Stimulated activated CD8-positive, alpha-beta memory T cell treated with anti-CD3 and anti-CD28 coated beads, Interleukin-4, amount 100 ng/mL, for 1 hour (primary cell): ENCODE measurements around the gene UBL4A.

Source experiments
- DNase-seq, 2 donors: peaks; one replicate each; pipeline ENCODE4 v3.0.0-alpha.2; 2020; ENCODE audit warnings: low read depth in 2 of 2, low spot score in 1 of 2

Gene UBL4A

DNA sequence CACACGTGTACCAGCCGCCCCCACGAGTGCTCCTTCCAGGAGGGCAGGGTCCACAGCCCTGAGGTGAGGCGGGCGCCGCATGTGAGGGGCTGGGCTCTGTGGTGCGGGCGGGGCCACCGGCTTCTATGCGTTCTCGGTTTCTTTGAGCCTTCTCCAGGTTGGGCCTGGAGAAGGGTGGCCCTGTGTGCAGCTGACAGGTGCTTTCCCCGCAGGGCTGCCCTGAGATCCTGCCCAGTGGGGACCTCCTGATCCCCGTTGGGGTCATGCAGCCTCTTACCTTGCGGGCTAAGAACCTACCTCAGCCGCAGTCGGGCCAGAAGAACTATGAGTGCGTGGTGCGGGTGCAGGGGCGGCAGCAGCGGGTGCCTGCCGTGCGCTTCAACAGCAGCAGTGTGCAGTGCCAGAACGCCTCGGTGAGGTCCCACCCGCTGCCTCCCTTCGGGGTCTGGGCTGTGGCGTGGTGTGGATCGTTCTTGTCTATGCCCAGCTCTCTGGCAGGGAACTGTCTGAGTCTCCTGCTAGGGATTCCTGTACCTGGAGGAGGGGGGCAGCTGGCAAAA is 21.5 kb downstream of the UBL4A start:
- DNase-seq = no peak

DNA sequence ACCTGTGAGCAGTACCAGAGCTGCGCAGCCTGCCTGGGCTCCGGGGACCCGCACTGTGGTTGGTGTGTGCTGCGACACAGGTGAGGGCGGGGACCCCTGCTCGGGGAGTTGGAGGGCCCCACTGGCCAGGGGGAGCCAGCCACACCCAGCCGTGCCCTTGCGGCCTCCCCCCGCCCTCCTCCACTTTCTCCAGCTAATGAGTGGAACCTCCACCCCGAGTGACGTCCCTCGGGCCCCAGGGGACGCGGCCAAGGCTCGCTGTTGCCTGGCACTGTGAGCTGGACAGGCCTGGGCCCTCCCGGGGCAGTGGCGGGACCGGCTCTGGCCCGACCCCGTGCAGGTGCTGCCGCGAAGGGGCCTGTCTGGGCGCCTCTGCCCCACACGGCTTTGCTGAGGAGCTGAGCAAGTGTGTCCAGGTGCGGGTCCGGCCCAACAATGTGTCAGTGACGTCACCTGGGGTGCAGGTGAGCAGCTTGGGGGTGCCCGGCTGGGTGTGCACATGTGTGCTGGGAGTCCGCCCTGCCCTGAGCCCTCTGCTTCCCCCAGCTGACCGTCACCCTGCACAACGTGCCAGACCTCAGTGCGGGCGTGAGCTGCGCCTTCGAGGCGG is 22.7 kb downstream of the UBL4A start:
- no peak for DNase-seq

DNA sequence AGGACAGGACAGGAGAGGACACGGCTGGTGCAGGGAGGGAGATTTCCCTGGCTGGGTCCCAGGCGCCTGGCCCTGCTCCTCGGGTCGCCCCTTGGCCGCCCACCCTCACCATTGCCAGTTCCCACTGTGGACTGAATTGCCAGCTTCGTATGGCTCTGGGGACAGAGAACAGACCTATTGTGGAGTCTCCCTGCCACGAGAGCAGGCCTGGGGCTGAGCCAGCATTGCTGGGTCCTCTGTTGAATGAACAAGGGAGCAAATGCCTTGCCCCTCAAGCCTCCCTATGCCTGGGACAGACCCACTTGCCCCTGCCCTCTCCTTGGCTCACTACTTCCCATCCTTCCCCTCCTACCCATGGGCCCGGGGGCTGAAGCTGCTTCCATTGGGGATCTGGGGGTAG is 24.0 kb downstream of the UBL4A start:
- DNase-seq = no peak

DNA sequence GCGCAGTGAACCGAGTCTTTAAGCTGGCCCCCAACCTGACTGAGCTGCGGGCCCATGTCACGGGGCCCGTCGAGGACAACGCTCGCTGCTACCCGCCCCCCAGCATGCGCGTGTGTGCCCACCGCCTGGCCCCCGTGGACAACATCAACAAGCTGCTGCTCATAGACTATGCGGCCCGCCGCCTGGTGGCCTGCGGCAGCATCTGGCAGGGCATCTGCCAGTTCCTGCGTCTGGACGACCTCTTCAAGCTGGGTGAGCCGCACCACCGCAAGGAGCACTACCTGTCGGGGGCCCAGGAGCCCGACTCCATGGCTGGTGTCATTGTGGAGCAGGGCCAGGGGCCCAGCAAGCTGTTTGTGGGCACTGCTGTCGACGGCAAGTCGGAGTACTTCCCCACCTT is 26.1 kb downstream of the UBL4A start:
- DNase-seq = no peak

DNA sequence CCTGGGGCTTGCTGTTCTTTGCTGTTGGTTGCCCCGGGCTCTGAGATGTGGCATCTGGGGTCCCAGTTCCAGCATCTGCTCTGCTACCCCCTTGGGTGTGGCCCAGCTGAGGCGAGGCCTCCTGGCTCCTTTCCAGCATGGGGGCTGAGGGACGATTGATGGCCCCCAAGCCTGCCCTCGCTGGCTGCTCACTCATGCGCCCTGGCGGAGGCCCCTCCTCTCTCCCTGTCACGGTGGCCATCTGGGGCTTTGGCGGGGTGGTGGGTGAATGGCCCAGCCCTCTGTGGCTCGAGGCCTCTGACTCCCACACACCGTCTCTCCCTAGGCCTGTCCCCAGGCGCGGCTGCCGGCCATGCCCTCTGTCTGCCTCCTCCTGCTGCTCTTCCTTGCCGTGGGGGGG is 26.6 kb downstream of the UBL4A start:
- no peak for DNase-seq

DNA sequence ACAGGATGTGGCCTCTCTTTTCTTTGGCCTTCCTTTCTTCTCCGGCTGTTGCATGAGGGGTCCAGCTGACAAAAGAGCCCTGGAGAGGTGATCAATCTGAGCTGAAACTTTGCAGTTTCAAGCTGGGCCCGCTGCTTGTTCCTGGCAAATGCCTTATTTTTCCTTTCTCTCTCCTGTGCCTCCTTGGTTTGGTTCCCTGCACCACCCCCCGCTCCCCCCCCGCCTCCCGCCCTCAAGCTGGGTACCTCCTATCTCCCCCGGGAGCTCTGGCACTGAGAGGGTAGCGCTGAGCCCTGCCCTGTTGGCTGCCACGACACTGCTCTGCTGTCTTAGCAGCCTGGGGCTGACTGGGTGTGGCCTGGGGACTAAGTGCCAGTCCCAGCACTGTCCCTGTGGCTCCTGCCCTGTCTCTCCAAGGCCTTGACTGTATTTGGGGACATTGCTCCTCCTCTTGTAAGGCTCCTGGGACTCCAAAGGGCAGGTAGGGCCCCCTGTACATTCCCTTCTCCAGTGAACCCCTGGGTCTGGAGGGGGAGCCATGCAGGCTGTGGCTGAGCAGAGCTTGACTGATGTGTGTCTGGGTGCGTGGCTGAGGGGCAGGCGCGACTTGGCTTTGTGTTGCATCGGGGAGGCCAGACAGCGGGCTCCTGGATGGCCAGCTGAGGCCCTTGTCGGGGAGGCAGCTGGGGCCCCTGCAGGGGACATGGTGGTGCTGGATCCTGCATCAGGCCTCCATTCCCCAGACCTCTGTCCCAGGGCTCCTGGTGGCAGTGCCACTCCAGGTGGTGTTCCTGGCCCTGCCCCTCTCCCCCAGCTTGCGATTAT is 27.2 kb downstream of the UBL4A start:
- no peak for DNase-seq

DNA sequence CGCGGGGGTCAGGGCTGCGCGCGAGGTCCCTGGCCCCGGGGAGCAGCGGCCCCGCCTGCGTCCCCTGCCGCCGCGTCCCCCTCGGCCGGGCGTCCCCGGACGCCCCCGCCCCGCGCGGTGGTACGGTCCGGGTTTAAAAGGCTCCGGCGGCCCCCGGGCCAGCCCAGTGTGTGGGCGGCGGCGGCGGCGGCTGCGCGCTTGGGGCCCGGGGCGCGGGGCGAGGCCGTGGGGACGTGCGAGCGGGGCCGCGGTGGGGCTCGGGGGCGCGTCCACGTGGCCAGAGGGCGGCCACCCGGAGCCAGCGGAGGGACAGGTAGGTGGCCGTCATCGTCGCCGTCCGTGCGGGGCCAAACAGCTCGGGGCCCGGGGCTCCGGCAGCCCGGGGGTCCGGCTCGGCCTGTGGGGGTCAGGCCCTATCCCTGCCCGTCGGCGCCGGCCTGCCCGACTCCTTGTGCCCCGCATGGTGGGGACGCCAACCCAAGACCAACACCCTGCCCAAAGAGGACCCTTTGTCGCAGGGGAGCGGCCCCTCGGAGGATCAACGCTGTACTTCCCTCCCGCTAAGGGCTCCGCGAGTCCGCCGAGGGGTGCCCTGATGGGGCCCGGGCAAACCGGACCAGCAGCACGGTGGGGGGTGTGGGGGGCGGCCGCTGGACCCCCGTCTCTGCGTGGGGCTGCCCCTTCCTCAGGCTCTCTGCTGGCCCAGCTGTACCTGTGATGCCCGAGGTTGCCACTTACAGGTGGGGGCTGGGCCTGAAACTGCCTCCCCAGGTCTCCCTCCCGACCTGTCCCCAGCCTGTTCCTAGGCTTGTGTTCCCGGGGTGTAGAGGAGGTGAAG is 28.1 kb downstream of the UBL4A start, which contains the start of gene PLXNA3:
Gene PLXNA3, plus strand, starts transcription at position 166 of the 838 bp plus-strand sequence. CDS start 1,903 bp downstream, outside the sequence.
- peak in 1 of 2 donors; percentile 49 for DNase-seq

DNA sequence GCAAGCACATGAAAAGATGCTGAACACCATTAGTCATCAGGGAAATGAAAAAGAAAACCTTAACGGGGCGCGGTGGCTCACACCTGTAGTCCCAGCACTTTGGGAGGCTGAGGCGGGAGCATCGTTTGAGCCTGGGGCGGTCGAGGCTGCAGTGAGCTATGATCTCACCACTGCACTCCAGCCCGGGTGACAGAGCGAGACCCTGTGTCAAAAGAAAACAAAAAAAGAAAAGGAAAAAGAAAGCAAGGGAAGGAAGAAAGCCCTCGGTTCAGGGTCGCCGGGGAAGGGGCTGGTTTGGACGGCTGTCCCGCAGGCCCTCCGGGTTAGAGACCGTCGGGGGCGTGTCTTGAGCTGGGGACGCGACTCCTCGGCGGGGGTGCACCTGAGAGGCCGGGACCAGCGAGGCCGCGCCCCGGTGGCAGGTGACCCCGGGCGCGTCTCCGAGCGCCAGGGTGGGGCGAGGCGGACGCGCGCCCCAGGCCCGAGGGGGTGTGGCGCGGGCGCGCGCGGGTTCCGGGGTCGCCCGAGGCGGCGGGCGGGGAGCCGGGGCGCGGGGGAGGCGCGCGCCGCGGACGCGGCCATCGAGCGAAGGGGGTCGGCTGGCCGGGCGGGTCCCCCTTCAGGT is 28.8 kb downstream of the UBL4A start:
- DNase-seq = peak in 1 of 2 donors; percentile 19

DNA sequence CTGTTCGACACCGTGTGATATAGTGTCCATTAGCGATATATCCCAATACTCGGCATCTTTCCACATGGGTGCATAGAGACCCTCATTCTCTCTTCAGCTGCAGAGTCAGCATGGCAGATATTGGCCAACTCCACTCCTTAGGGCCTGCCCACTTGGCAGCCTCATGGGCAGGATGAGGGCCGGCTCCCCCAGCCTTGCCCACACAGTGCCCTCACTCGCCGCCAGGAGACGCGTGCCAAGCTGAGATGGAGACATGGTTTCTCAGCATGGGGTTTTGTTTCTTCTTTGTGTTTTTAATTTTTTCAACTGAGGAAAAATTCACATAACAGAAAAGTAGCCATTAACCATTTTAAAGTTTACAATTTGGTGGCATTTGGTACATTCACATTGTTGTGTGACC is 33.6 kb downstream of the UBL4A start:
- no peak for DNase-seq

DNA sequence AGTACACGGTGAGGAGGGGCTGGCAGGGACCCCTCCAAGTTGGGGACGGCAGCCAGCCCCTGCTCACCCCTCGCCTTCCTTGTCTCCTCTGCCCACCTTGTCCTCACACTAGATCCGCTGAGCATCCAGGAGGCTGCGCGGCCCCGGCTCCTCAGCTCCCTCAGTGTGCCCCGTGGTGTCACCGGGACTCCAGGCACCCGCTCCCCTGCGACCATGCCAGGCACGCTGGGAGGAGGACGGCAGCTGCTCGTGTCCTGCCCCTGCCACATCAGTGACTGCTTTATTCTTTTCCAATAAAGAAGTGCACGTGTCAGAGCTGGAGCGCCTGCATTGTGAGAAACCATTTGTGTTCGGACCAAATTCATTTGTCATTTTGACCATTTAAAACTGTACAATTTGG is 36.1 kb downstream of the UBL4A start:
- DNase-seq = no peak

DNA sequence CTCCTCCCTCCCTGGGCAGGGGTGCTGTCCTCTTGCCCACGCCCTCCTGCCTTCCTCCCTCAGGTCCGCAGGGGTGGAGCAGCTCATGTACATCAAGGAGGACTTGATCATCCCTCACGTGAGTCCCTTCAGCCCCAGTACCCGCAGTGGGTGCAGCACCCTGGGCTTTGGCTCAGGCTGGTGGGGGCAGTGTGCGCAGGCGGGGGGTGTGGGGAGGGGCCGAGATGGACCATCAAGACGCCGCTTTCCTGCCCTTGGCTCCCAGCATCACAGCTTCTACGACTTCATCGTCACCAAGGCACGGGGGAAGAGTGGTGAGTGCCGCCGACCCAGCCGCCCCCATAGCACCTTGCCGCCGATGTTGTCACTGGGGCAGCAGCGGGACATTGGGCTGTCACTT is 36.8 kb downstream of the UBL4A start:
- DNase-seq = no peak

DNA sequence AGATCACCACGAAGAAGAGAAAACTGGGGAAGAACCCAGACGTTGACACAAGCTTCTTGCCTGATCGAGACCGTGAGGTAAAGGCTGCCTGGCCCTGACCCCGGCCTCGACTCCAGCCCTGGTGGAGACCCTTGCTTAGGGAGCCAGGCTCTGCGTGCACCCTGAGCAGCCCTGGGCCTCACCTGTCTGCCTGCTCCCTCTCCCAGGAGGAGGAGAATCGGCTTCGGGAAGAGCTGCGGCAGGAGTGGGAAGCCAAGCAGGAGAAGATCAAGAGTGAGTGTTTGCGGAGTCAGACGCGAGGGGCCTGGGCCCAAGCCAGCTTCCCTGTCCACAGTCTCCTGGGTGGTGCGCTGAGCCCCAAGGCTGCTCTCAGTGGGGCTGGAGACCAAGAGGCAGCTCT is 37.9 kb downstream of the UBL4A start:
- DNase-seq = no peak

DNA sequence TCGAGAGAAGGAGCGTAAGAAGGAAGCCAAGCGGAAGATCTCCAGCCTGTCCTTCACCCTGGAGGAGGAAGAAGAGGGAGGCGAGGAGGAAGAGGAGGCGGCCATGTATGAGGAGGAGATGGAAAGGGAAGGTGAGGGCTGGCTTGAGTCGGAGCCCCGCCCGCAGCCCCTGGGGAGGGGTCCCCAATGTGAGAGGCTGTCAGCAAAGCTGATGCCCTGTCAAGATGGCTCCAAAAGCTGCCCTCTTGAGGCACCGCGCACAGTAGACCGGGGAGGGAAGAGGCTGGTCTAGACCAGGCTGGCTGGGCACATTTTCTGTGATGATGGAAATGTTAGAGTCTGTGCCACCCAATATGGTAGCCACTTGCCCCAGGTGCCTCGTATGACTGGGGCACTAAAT is 40.0 kb downstream of the UBL4A start:
- DNase-seq = no peak

DNA sequence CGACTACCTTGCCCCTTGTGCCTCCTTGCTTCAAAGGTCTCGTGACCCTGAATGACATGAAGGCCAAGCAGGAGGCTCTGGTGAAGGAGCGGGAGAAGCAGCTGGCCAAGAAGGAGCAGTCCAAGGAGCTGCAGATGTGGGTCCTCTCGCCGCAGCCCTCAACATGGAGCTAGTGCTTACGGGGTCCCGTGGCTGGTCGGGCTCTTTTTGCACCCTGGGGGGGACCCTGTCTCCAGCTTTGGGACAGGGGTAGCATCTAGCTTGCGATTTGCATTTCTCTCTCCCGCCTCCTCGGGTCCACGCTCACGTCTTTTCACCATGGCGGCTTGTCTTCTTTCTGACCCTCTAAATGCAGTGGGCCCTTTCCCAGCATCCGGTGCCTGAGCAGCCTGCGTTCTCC is 40.6 kb downstream of the UBL4A start:
- DNase-seq = no peak

DNA sequence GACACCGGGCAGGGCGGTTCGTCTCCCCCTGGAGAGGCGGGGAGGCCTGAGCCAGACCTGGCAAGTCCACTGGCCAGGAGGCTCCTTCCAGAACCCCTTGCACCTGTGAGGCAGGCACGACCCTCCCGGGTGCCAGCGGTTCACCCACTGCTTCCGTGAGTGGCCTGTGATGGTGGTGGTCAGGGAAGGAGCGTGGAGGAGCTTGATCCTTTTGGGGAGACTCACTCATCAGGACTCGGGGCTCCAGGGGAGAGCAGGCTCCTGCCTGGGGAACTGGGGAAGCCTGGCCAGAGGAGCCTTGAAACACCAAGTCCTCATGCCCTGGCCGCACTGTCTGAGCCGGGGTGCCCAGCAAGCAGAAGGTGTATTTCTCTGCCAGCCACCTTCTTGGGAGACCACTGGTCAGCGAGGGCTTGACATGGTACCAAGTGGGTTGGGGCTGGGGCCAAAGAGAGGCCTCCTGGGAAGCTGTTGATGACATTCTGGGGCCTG is 41.6 kb downstream of the UBL4A start:
- DNase-seq = no peak

DNA sequence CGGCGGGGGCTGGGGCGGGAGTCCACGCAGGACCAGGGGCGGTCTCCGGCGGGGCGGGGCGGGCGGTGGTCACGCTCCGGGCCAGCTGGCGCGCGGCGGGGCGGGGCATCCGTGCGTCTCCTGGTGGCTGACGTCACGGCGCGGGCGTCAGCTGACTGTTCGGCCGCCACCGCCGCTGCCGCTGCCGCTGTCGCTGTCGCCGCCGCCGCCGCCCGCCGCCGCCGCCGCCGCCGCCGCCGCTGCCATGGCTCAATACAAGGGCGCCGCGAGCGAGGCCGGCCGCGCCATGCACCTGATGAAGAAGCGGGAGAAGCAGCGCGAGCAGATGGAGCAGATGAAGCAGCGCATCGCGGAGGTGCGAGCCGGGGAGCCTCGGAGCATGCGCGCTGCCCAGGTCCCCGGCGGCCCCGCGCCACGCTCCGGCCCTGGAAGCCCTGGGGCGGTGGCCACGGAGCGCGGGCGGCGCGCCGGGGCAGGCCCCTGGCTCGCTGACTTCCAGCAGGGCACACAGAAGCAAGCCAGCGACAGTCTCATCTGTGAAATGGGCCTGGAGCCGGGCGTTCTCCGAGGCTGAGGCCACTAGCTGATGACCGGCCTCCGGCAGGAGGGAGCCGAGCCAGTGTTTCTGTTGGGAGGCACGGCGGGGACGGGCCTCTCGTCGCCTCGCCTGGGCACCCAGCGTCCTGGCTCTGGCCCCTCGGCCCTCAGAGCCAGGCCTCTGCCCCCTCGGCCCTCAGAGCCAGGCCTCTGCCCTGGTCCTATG is 42.2 kb downstream of the UBL4A start, which contains the start of gene FAM50A:
Gene FAM50A, plus strand, starts transcription at position 150 of the 763 bp plus-strand sequence. Its CDS starts 95 bp downstream, at position 245.
- DNase-seq = peak in 1 of 2 donors; percentile 42

DNA sequence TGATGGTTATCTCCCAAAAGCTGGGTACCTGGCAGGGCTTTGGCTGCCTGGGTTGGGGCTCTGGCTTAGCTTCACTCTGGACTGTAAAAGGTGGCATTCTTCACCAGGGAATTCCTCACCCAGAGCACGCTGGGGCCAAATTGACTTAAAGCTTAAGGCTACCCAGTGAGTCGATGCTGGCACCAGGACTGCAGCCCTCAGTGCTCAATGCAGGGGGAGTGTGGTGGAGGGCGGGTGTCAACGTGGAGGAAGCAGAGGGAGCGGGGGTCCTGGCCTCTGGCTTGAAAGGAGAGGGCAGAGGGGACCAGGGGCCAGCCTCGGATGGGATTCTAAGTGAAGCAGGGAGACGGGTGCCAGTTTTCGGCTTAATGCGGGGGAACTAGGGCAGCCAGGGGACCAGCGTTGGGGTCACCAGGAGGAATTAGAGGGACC is 42.9 kb downstream of the UBL4A start:
- DNase-seq = no peak

DNA sequence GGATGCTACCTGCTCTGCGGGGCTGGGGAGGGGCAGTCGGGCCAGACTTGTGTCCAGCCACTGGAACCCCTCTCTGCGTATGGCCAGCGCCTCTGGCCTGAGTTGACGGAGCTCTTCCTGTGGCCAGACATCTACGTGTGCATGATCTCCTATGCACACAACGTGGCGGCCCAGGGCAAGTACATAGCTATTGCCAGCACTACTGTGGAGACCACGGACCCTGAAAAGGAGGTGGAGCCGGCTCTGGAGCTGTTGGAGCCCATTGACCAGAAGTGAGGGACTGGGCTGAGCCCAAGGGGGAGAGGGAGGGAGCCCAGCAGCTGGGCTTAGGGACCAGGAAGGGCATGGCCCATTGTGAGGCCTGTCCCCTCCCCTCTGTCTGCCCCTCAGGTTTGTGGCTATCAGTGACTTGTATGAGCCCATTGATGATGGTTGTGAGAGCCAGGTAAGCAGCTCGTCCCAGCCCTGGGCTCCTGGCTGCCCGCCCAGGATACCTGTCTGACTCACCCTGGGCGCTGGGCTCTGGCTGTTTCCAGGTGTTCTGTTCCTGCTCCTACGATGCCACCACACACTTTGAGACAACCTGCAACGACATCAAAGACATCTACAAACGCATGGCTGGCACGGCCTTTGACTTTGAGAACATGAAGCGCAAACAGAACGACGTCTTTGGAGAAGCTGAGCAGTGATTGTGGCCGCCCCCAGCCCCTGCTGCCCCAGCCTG is 44.3 kb downstream of the UBL4A start:
- no peak for DNase-seq

DNA sequence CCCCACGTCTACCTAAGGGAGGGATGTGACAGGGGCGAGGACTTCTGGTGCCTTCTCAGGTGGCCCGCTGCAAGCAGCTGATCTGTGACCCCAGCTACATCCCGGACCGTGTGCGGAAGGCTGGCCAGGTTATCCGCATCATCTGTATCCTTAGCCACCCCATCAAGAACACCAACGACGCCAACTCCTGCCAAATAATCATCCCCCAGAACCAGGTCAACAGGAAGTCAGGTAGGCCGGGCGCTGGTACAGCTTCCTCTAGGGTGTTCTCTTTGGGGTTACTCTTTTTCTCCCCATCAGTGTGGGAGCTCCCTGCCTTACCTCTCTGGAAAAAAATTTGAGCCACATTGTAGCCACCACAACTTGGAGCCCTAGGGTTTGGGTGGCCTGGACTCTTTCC is 44.9 kb downstream of the UBL4A start:
- no peak for DNase-seq
